ENCODE data around the gene PPP3R2. TPM values are rescaled to one million over a fixed set of nuclear protein-coding genes. Genes with fewer than 3 reads are reported as not detected.

PPP3R2 gene
- total and polyA plus RNA-seq, 5 donors = not detected

GRCh38 chr9:101587332-101588043 lies 7.3 kb downstream of the PPP3R2 start:
- Histone ChIP-seq H3K4me1 (ENCODE audit: control insufficient read depth, insufficient read depth, low read length) (no peaks in the 10 kb centered on the region), H3K4me3 (ENCODE audit: low read length) (no peak overlapping the region), H3K9me3 (ENCODE audit: control insufficient read depth, low read length) (no peaks in the 10 kb centered on the region), H3K27ac (ENCODE audit: low read length) (no peak overlapping the region), H3K27me3 (ENCODE audit: control insufficient read depth, insufficient read depth) (no peaks in the 10 kb centered on the region)
- WGBS = 85% methylated on average over 4 of the region's 4 CpGs
- intact Hi-C loops (cut with DNase I) = no loop called here
- ATAC-seq = no peak
- no peak for DNase-seq

- Histone ChIP-seq H3K9me3 (ENCODE audit: control insufficient read depth, low read length) (no peaks in the 10 kb centered on the region), H3K4me1 (ENCODE audit: control insufficient read depth, insufficient read depth, low read length) (no peaks in the 10 kb centered on the region), H3K4me3 (ENCODE audit: low read length) (no peak overlapping the region), H3K27me3 (ENCODE audit: control insufficient read depth, insufficient read depth) (no peaks in the 10 kb centered on the region), H3K27ac (ENCODE audit: low read length) (no peak overlapping the region)
- 70% methylated on average over 5 of the region's 5 CpGs for WGBS
- intact Hi-C loops (cut with DNase I) = no loop called here
- DNase-seq (no peak), ATAC-seq (no peak)
Observed at GRCh38 chr9:101586651-101587050, 8.1 kb downstream of the PPP3R2 start.

DNA sequence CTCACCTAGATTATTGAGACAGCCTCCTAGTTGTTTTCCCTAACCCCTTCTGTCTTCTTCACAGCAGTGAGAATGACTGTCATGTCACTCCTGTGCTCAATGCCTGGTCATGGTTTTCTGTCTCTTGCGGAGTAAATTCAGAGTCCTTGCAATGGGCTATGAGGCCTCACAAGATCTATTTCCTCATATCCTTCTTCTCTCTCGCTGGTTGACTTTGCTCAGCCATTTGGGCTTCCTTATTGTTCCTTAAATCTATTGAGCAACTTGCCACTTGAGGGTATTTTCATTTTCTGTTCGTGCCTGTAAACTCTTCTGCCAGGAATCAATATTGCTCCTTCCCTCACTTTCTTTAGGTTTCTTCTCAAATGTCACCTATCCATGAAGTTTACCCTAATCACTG lies 9.0 kb downstream of the PPP3R2 start:
- 45% methylated on average over 3 of the region's 3 CpGs for WGBS
- H3K27me3 ChIP-seq (ENCODE audit: control insufficient read depth, insufficient read depth) = no peaks in the 10 kb centered on the region
- H3K4me3 ChIP-seq (ENCODE audit: low read length) = no peak overlapping the region
- DNase-seq = no peak
- no peaks in the 10 kb centered on the region for H3K4me1 ChIP-seq (ENCODE audit: control insufficient read depth, insufficient read depth, low read length)
- intact Hi-C loops (cut with DNase I) = no loop called here
- H3K27ac ChIP-seq (ENCODE audit: low read length) = no peak overlapping the region
- no peaks in the 10 kb centered on the region for H3K9me3 ChIP-seq (ENCODE audit: control insufficient read depth, low read length)
- ATAC-seq = peak; percentile 32 to 33

GRCh38 chr9:101582553-101582952 lies 12.2 kb downstream of the PPP3R2 start:
- intact Hi-C loops (cut with DNase I) = no loop called here
- DNase-seq (no peak), ATAC-seq (no peak)
- H3K27ac ChIP-seq (ENCODE audit: low read length) = no peak overlapping the region
- no peaks in the 10 kb centered on the region for H3K9me3 ChIP-seq (ENCODE audit: control insufficient read depth, low read length)
- H3K27me3 ChIP-seq (ENCODE audit: control insufficient read depth, insufficient read depth) = no peaks in the 10 kb centered on the region
- no peaks in the 10 kb centered on the region for H3K4me1 ChIP-seq (ENCODE audit: control insufficient read depth, insufficient read depth, low read length)
- whole genome bisulfite sequencing = 73% methylated on average over 1 of the region's 1 CpG
- no peak overlapping the region for H3K4me3 ChIP-seq (ENCODE audit: low read length)

DNA sequence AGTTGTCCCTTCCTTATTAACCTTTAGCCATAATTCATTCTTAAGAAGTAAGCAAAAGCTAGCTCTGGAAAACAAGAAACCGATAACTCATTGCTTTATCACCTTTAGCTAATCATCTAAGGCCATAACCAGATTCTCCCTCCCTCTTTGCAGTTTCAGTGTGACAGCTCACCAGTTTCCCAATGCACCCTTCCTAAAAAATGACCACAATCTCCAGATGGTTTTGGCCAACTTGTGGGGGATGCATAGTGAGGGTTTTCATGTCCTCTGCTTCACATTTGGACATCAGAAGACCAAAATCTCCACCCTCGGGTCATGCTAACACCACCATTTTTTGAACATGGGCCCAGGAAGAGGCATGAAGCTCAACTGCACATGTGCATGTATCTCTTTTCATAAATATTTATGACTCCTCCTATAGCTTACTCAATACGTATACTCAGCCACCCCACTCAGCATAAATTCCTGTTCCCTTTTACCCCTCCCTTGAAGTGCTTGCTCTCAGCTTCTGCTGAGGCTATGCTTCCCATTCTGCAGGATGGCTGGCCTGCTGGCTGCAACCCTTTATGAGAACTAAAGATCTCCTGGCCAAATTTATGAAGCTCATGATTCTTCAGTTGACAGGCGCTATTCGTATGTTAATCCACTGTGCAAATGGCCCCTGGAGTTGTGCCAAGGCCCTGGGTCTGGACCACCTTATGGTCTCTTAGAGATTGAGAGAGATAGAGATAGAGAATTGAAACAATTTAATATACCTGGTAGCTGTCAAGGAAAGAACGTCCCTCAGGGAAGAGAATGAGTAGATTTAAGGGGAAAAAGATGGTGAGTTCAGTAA lies 14.8 kb downstream of the PPP3R2 start:
- H3K27me3 ChIP-seq (ENCODE audit: control insufficient read depth, insufficient read depth) = no peaks in the 10 kb centered on the region
- H3K9me3 ChIP-seq (ENCODE audit: control insufficient read depth, low read length) = no peaks in the 10 kb centered on the region
- H3K4me1 ChIP-seq (ENCODE audit: control insufficient read depth, insufficient read depth, low read length) = no peaks in the 10 kb centered on the region
- H3K4me3 ChIP-seq (ENCODE audit: low read length) = no peak overlapping the region
- WGBS = 83% methylated on average over 6 of the region's 6 CpGs
- DNase-seq (peak in 2 of 3 donors; percentile 44 to 60), ATAC-seq (peak; percentile 51 to 59)
- intact Hi-C loops (cut with DNase I) = no loop called here
- H3K27ac ChIP-seq (ENCODE audit: low read length) = no peak overlapping the region

- intact Hi-C loops (cut with DNase I) = no loop called here
- H3K9me3 ChIP-seq (ENCODE audit: control insufficient read depth, low read length) = no peaks in the 10 kb centered on the region
- H3K4me1 ChIP-seq (ENCODE audit: control insufficient read depth, insufficient read depth, low read length) = no peaks in the 10 kb centered on the region
- no peak for DNase-seq
- no peaks in the 10 kb centered on the region for H3K27me3 ChIP-seq (ENCODE audit: control insufficient read depth, insufficient read depth)
- no peak for ATAC-seq
- no peak overlapping the region for H3K27ac ChIP-seq (ENCODE audit: low read length)
- H3K4me3 ChIP-seq (ENCODE audit: low read length) = no peak overlapping the region
- WGBS = 76% methylated on average over 3 of the region's 3 CpGs
Observed at GRCh38 chr9:101578378-101578777, 16.4 kb downstream of the PPP3R2 start.

DNA sequence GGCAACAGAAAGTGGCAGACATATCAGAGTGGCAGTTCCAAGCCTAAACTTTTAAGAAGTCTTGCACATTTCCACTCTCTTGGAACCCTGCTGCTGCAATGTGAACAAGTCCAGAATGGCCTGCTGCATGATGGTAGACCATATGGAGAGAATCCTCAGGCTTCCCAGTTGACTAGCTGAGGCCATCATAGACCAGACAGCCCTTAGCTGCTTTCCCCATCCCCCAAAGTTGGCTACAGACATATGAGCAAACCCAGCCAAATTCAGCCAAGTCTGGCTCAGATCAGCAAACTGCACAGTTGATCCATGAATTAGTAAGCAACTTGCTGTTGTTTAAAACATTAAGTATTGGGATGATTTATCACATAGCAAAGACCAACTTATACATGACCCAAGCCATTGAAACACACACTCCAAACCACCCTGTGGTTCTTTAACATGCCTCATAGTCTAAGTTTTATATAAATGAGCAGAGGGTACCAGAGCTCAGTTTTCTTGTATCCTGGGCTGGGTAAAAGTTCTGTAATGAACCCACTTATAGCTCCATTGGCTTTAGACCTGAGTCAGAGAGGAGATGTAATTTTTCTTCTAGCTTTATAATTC lies 19.9 kb downstream of the PPP3R2 start:
- no peak for DNase-seq
- Histone ChIP-seq H3K4me3 (ENCODE audit: low read length) (no peak overlapping the region), H3K27ac (ENCODE audit: low read length) (no peak overlapping the region), H3K27me3 (ENCODE audit: control insufficient read depth, insufficient read depth) (no peaks in the 10 kb centered on the region), H3K4me1 (ENCODE audit: control insufficient read depth, insufficient read depth, low read length) (no peaks in the 10 kb centered on the region), H3K9me3 (ENCODE audit: control insufficient read depth, low read length) (no peaks in the 10 kb centered on the region)
- no peak for ATAC-seq
- intact Hi-C loops (cut with DNase I) = no loop called here

DNA sequence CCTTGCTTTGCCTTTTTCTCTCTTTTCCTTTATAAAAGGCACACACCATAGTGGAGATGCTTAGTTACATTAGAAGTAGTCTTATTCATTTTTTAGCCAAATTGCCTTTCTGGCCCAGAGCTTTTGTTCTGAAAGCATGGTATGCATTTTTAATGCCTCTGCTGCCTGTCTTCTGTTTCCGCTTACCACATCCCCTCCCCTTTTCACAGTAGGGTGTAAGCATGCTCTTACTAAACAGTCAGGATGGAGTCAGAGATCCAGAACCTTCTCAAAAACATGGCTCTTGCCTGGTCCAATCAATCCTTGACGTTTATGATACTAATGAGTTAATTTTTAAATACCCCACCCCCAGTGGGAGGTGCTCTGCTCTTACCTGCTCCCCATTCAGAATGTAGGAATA lies 22.5 kb downstream of the PPP3R2 start:
- no peak overlapping the region for H3K4me3 ChIP-seq (ENCODE audit: low read length)
- H3K4me1 ChIP-seq (ENCODE audit: control insufficient read depth, insufficient read depth, low read length) = no peaks in the 10 kb centered on the region
- WGBS = 86% methylated on average over 2 of the region's 2 CpGs
- ATAC-seq (no peak), DNase-seq (no peak)
- intact Hi-C loops (cut with DNase I) = no loop called here
- no peaks in the 10 kb centered on the region for H3K9me3 ChIP-seq (ENCODE audit: control insufficient read depth, low read length)
- H3K27me3 ChIP-seq (ENCODE audit: control insufficient read depth, insufficient read depth) = no peaks in the 10 kb centered on the region
- H3K27ac ChIP-seq (ENCODE audit: low read length) = no peak overlapping the region

DNA sequence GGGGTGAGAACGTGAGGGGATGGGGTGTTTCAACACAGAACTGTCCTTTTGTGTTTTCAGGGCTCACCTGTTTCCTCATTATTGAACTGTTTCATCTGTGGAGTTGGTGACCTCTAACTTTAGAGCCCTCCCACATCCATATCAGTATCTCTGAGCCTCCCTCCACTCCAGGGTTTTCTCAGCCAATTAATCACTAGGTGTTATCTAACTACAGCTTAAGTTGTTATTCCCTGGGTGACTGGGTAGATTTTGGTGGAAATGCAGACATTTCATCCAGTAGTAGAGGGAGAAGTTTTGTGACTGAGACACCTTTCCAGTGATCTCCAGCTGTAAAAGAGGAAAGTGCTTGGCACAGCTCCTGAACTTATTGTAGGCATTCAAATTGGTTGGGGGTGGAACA lies 23.7 kb downstream of the PPP3R2 start:
- DNase-seq (no peak), ATAC-seq (no peak)
- WGBS = 59% methylated on average over 1 of the region's 1 CpG
- Histone ChIP-seq H3K4me3 (ENCODE audit: low read length) (no peak overlapping the region), H3K4me1 (ENCODE audit: control insufficient read depth, insufficient read depth, low read length) (no peaks in the 10 kb centered on the region), H3K9me3 (ENCODE audit: control insufficient read depth, low read length) (no peaks in the 10 kb centered on the region), H3K27ac (ENCODE audit: low read length) (no peak overlapping the region), H3K27me3 (ENCODE audit: control insufficient read depth, insufficient read depth) (no peaks in the 10 kb centered on the region)
- intact Hi-C loops (cut with DNase I) = no loop called here

- Histone ChIP-seq H3K27me3 (ENCODE audit: control insufficient read depth, insufficient read depth) (no peaks in the 10 kb centered on the region), H3K9me3 (ENCODE audit: control insufficient read depth, low read length) (no peaks in the 10 kb centered on the region), H3K27ac (ENCODE audit: low read length) (no peak overlapping the region), H3K4me3 (ENCODE audit: low read length) (no peak overlapping the region), H3K4me1 (ENCODE audit: control insufficient read depth, insufficient read depth, low read length) (no peaks in the 10 kb centered on the region)
- intact Hi-C loops (cut with DNase I) = no loop called here
- WGBS = 59% methylated on average over 5 of the region's 5 CpGs
- peak; percentile 48 to 70 for ATAC-seq
- DNase-seq = peak in 1 of 3 donors; percentile 26
Observed at GRCh38 chr9:101569741-101570501, 24.8 kb downstream of the PPP3R2 start.
